Stimulated activated CD8-positive, alpha-beta memory T cell treated with anti-CD3 and anti-CD28 coated beads, Interleukin-7, amount 100 ng/mL, for 24 hours (primary cell): ENCODE measurements around the gene MAML2.

Experiments used
- DNase-seq: peaks from one replicate; pipeline ENCODE4 v3.0.0-alpha.2; 2020; ENCODE audit warnings: low read depth

Gene MAML2

DNA sequence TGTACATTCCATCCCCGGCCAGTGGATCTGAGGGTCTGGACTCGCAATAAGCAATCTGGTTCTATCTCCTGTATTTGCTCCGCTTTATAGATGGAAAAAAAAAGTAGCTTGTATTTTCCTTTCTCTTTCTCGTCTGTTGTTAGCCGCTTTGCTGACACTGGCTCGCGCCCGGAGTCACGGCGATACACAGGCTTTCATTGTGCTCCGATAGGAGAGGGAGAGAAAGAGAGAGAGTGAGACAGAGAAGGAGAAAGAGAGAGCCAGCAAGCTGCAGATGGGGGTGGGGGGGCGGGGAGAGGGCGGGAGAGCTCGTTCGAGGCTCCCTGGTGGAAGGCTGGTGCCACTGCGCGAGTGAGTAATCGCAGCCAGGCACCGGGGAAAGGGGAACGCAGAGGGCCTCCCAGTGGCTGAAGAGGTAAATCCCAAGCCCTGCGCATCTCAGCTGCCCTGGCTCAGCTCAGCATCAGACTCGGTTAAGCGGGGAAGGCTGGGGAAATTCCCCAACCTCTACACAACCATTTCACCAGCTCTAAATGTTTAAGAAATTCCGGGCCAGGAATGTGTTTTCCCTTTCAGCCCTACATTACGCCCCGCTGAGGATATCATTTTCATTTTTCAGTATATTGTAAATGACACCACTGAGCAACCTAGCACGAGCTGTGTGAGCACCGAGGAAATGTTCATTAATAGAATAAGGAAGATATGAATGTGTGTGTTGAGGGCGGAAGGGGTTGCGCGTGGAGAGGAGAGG is at the start of gene MAML2:
TSS of gene MAML2 (minus strand) at position 235 of the 751 bp plus-strand sequence. CDS start 1,300 bp downstream, outside the sequence.
- DNase-seq = peak; percentile 75

- DNase-seq = no peak
These were observed 48.8 kb upstream of the MAML2 start for GRCh38 chr11:96391698-96392307.

GRCh38 chr11:96390488-96390792 is 47.4 kb upstream of the MAML2 start:
- no peak for DNase-seq

DNA sequence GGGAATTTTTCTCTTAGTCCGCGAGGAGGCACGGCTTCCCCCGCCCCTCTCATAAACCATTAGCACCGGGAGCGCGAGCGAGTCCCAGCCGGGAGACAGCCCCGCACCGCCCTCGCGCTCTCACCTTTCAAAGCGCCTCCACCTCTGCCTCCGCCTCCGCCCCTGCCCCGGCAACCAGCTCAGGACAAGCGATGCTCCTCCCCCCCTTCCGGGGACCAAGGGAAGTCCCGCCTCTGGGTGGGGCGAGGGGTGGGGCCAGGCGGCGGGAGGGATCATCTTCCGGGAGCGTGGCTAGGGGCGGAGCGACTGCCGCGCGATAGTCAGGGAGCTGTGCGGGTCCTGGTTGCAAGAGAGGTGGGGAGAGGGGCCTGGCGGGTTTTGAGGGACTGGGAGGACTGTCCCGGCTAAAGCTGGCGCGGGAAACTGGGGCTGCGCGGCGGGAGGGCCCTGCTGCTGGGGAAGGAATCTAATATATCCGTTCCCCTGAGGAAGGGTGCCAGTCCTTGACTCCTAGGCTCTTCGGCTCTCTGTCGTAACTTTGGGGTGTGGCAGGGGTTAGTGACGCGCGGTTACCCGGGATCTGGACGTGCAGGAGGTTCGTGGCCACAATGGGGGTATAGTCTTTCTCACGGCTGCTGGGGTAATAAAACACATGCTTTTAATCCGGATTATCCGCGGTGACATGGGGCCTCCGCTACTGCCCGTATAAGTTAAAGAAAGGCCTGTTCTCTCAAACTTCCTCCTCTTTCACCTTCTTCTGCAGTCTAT is 46.9 kb upstream of the MAML2 start, which contains the start of the genes CCDC82 and JRKL:
TSS of gene CCDC82 (minus strand) at position 193 of the 768 bp plus-strand sequence. CDS start 5,165 bp downstream, outside the sequence.
TSS of gene JRKL (plus strand) at position 294 of the 768 bp plus-strand sequence. CDS start 637 bp downstream, outside the sequence.
- DNase-seq = peak; percentile 96

DNA sequence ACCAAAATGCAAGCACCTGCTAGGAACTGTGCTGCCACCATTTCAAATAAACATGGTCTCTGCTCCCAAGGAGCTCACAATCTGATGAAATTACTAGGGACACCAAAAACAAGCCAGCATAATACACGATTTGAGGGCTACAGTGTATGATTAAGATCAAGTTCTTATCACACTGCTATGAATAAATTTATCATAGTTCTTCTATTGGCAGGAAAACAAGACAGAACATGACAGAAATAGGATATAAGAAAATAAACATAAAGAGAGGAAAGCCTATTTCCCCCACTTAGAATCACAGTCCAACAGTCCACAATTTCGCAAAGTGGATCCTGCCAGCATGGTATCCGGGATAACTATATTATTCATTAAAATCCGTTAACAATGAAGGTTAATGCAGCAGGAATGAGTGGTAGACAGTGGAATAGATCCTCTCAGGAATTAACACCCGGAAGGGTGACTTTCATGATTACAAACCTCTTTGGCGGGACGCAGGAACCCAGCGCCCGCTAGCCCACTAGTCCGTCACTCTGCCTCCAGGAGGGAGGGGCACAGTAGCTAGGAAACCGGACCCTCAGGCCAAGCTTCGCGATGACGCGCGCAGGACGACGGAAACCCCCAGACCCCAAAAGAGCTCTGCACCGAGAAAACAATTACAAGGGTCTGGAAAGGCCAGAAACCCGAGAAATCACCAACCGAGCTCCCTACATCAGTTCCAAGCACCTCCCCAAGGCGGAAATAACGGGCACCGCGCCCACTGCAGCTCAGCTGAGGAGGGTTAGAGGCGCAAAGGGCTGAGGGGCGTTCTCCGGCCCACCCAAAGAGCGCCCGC is 46.1 kb upstream of the MAML2 start:
- DNase-seq = no peak

- no peak for DNase-seq
These were observed 42.2 kb upstream of the MAML2 start for GRCh38 chr11:96385187-96385586.

GRCh38 chr11:96384156-96384555 is 41.2 kb upstream of the MAML2 start:
- DNase-seq = no peak

GRCh38 chr11:96376796-96377195 is 33.8 kb upstream of the MAML2 start:
- DNase-seq = no peak

- no peak for DNase-seq
These were observed 30.8 kb upstream of the MAML2 start for GRCh38 chr11:96373826-96374225.

DNA sequence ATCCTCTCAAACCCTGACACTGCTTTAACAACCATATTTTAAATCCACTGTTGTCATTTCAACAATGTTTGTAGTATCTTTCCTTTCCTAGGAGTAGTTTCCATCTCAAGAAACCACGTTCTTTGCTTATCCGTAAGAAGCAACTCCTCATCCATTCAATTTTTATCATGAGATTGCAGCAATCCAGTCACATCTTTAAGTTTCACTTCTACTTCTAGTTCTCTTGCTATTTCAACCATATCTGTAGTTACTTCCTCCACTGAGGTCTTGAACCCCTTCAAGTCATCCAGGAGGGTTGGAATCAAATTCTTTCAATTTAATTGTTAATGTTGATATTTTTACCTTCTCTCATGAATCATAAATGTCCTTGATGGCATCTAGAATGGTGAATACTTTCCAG is 24.3 kb upstream of the MAML2 start:
- DNase-seq = no peak

GRCh38 chr11:96366024-96366423 is 23.0 kb upstream of the MAML2 start:
- no peak for DNase-seq

DNA sequence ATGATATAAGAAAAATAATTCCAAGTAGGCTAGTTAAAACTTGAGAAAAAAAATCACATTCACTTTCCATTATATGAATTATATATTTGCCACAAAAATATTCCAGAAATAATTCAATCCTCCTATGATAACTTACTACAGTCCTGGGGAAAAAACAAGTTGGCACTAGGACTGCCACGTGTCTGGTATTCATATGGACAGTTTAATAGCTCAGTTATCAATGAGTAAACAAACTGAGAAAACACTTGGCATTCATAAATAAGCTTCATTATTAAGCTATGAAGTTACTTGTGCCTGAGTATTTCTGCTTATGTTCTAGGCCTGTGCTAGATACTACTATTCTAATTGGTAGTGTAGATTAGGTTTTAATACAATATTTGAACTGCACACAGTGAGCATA is 22.5 kb upstream of the MAML2 start:
- no peak for DNase-seq

DNA sequence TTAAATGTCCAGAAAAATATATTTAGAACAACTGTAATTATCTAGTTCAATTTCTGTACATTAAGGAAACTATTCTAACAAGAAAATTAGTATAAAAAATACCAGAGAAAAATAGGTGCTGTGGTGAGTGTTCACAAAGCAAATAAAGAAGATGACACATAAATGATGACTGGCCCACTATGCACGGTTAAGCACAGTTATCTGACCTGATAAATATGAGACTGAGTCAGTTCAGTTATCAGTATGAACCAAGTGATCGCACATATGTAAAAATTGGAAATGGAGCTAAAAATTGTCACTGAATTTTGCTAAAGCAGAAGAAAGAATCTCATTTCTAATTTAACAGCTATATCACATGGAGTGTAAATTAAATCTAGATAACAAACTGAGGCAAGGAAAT is 18.8 kb upstream of the MAML2 start:
- DNase-seq = no peak

DNA sequence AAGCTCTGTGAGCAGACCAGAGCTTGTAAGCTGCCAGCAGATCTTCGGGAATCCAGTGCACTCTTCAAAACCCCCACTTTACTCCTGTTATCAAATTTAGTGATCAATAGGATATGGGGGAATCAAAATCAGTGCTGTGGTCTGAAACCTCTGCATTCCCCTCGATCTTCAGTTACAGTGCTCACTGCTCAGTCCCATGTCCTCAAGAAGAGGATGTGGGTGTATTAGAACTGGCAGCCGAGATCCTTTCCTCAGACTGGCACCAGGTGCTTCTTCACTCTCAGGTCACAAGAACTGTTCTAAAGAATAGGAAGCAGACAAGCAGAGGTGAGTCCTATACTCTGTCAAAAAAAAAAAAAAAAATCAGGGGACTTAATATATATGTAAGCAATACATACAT is 15.3 kb upstream of the MAML2 start:
- DNase-seq = no peak

GRCh38 chr11:96357794-96358193 is 14.8 kb upstream of the MAML2 start:
- DNase-seq = no peak

DNA sequence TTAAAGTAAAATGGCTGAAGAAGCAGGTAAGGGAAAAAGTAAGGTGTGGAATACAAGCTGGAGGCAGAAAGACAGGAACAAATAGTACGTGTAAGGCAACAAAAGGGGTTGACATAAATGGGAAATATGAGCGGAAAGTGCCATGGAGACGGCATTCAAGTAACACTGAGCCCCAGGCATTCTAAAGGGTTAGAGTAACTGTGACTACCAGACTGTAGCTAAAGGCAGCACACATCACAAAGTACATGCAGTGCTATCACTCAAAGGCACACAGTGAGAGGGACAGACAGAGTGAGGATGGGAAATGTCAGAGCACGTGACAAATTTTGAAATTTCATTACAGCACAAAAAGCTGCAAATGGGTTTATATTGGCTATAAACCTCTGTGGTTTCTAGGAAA is 13.9 kb upstream of the MAML2 start:
- no peak for DNase-seq

DNA sequence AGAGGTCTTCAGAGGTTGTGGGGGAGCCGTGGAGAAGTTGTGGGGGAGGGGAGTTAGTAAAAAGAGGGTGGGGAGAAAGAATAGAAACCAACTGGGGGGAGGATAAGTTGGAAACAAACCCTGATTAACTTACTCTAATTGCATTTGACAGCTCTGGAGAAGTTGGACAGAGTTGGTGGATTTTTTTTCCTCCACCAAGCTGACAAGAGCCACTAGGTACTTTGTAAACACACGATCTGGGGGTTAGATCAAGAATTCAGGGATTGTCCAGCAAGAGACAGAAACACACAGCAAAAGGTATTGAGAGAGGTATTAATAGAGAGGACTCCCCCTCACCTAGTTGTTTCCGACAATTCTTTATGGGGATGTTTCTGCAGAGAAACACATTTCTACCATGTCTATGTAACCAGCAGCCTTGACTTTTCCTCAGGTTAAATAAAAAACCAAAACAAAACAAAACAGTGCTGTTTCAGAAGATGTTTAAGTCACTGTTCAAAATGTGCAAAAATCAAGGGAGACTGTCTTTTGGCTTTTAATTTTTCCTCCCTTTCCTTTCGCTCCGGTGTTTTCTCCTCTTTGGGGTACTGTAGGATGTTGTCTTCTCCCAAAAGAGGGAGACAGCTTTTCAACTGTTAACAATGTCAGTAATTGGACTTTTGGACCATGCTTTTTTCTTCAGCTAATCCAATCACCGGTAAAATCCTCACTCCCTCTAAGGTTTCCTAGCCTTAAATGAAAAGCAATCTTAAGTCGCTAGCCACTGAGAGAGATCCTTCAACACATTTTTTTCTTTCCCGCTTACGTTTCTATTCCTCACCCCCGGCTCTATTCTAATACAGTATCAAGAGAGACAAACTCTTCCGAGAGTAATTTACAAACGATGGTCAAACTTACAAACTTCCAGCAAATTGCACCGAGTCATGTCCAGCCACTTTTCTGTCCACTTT is 708 bp downstream of the MAML2 start:
- DNase-seq = no peak

DNA sequence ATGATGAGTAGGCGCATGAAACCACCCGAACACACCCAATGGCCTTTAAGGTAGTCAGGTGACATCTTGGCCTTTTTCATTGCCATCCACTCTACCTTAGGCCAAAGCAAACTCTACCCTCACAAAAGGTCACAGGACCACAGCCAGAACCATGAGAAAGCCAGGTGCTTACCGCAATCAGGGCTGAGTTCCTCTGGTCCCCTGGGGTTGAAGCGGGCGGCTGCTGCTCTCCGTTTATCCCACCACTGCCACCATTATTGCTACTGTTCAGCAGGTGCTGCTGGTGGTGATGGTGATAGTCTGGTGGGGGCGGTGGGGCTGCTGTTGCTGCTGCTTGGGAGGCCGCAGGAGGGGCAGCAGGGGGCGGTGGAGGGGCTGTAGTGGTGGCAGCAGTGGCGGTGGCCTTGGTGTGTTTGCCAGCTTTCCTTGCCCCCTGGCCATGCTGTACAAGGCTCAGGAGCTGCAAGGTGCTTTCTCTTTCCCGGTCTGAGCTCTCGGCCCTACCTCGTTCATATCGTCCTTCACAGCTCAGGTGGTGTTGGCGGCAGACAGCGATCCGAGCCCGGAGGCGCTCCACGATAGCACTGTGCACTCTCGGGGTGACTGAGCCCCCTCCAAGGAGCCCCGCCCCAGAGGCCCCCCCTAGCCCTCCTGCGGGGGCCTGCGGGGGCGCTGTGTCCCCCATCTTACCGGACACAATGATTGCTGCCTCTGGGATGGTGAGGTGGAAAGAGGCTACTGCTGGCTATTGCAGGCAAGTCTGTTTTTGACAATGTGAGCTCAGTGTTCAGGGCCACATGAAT is 1.6 kb downstream of the MAML2 start:
- peak; percentile 37 for DNase-seq

DNA sequence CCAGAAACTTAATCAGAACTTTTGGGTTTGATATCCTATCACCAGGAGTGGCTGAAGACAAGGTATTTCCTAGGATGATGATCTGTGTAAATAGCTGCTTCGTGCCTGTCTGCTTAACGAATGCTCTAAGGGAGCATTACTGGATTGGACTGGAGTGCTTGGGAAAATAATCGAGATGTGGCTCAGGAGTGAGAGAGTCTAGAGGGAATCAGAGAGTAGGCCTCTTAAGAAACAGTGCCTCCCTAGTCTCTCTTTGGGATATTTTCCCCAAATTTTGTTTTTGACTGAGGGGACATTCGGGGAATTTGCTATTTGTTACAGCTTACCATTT is 2.5 kb downstream of the MAML2 start:
- no peak for DNase-seq
